Measurements from ENCODE around the gene NFATC2.

GRCh38 chr20:51509208-51509607 is 33.3 kb downstream of the NFATC2 start:
- TF ChIP-seq CTCF (IDR thresholded peaks at IDR 0.05) = no peak
- TF ChIP-seq POLR2A (IDR thresholded peaks at IDR 0.05) = no peak

Measured in Peyer's patch (tissue), 4 donors.